Fibroblast of skin of right biceps (primary cell): ENCODE measurements around the gene CMPK1.
"Not testable (repeated sequence)": the region's sequence is repeated elsewhere in the genome, so short reads cannot be mapped to it uniquely, and the experiment has no call there.

Experiments used
- DNase-seq: peaks from one replicate; pipeline ENCODE4 v3.0.0-alpha.2; 2013

The CMPK1 gene, protein sequence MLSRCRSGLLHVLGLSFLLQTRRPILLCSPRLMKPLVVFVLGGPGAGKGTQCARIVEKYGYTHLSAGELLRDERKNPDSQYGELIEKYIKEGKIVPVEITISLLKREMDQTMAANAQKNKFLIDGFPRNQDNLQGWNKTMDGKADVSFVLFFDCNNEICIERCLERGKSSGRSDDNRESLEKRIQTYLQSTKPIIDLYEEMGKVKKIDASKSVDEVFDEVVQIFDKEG

GRCh38 chr1:47333578-47333921 is at the start of gene CMPK1:
CMPK1 (plus strand) TSS chr1:47333790; CDS start chr1:47333946, 156 bp downstream.
- peak; percentile 90 for DNase-seq

- not testable (repeated sequence) for DNase-seq
These were observed 45.5 kb upstream of the CMPK1 start for GRCh38 chr1:47288116-47288515.

GRCh38 chr1:47294863-47295262 is 38.7 kb upstream of the CMPK1 start:
- DNase-seq = not testable (repeated sequence)

DNA sequence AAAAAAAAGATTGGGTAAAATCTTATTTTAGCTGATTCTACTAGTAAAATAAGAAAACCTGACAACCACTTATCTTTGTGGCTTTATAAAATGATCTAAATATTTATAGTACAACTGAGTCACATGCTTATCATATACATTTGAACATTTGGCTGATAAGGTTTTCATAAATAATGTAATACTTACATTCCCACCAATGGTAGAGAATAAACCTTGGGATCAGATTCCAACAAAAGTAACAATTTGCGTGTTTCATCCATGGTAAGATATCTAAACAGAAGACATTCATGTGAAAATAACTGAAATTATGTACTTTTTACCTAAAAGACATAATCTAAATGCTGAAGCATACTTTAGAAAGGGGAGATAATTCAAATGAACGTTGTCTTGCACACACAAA is 38.0 kb upstream of the CMPK1 start:
- no peak for DNase-seq

GRCh38 chr1:47298025-47298699 is 35.4 kb upstream of the CMPK1 start:
- DNase-seq = no peak

DNA sequence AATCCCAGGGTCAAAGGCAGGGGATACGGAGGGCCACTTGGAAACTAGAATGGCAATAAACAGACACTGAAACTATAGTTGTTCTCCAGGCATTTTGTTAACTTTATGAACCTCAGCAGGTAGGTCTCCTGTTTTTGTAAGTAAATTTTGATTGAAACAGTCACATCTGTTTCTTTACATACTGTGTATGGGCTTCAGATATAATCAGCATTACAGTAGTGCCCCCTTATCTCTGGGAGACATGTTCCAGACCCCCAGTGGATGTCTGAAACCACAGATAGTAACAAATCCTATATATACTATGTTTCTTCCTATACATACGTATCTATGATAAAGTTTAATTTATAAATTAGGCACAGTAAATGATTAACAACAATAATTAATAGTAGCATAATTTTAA is 31.1 kb upstream of the CMPK1 start:
- no peak for DNase-seq

DNA sequence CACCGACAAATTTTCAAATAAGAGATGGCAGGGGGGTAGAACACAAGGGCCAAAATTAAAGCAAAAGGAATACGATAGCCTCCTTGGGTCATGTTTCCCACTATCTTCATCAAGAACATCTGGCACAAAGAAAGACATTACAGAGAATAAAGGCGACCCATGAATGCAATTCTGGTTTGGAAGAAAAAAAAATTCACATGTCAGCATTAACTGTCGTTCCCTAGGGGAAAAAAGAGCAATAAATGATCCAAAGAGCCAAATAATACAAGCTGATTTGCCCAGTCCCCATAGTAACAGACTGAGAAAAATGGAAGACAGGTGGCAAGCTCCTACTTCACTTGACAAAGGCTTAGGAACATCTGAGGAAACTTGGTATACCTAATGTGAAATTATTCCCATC is 24.2 kb upstream of the CMPK1 start:
- DNase-seq = no peak

- peak; percentile 99 for DNase-seq
These were observed 19.5 kb upstream of the CMPK1 start, which contains the start of gene STIL for GRCh38 chr1:47313915-47314664. STIL (minus strand) TSS chr1:47314147; CDS start chr1:47310319, 3,828 bp downstream.

DNA sequence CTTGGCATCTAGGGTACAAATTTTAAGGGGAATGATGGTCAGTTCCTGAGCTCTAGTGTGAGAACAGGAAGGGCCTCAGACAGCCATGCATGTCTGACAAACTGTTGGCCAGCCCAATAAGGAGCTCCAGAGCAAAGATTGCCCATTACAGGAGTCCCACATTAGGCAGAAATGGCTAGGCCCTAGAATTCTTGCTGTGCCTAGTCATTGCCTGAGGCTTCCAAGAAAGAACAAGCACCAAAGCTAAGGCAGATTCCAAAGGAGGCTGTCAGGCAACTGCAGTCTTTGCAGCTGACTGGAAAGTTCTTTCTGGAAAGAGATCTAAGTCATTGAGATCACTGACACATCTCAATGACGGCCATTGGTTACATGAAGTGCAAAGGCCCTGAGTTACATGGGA is 15.7 kb upstream of the CMPK1 start:
- peak; percentile 91 for DNase-seq

- DNase-seq = not testable (repeated sequence)
These were observed 13.6 kb upstream of the CMPK1 start for GRCh38 chr1:47319968-47320367.

GRCh38 chr1:47323599-47324031 is 10.0 kb upstream of the CMPK1 start:
- no peak for DNase-seq

DNA sequence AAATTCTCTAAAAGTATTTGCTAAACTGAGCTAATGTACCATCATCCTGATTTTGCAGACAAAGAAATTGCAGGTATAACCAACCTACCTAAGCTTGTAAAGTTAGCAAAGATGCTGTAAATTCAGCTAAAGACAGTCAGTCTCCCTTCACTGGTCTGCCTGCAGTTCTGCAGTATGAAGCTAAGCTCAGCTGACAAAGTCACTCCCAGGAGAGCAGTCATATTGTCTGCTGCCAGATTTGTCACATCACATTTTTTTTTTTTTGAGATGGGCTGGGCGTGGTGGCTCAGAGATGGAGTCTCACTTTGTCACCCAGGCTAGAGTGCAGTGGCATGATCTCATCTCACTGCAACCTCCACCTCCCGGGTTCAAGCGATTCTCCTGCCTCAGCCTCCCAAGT is 8.9 kb upstream of the CMPK1 start:
- no peak for DNase-seq

DNA sequence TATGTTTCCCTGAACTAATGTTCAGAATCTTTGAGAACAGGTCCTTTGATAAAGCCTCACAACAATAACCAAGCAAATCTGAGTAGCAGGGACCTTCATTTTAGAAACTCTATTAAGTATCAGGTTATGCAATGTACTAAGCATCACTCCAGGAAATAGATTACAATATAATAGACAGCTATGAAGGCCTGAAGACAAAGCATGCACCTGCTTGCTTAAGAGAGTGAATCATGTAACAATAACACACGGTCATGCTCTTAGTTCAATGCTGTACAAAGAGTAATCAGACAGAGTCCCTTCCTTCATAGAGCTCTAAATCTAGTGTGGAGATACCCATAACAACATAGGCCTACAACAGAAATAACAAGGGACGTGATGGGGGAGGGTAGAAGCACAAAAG is 8.1 kb upstream of the CMPK1 start:
- no peak for DNase-seq

GRCh38 chr1:47326271-47326670 is 7.3 kb upstream of the CMPK1 start:
- no peak for DNase-seq

DNA sequence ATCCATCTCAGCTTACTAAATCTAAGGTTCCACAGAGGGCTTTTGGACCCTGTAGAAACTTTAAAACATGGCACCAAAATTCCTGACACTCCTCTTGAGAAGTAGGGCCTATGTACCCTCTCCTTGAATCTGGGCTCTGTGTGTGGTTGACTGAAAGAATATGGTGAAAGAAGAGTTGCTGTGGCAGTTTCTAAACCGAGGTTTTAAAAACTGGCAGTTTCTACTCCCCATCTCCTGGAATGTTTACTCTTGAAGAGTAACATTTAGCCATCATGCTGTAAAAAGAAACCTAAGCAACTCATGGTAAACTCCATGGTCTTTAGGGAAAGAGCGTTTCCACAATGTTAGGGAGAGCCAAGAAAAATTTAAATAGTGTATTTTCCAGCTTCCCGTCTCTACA is 4.6 kb upstream of the CMPK1 start:
- no peak for DNase-seq

DNA sequence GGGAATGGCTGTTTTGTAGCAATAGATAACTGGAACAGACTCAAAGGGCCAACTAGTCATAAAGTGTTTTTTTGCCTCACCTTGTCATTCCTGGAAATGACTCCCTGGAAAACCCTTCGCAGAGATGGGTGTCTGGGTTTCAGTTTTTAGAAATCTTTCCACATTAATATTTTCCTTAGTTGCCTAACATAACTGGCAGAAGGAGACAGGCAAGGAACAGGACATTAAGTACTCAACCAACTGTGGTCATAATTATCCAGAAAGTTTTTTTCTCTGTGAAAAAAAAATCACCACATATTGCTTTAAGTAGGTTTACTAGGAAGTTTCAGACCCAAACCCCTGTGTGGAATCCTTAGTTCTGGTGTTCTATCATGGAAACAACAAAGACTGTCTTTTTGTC is 3.4 kb upstream of the CMPK1 start:
- DNase-seq = no peak

GRCh38 chr1:47331875-47332274 is 1.7 kb upstream of the CMPK1 start:
- DNase-seq = no peak

GRCh38 chr1:47332779-47333577 is 612 bp upstream of the CMPK1 start:
- no peak for DNase-seq

- peak; percentile 82 for DNase-seq
These were observed 553 bp downstream of the CMPK1 start for GRCh38 chr1:47333922-47334764.

- DNase-seq = peak; percentile 3
These were observed 1.3 kb downstream of the CMPK1 start for GRCh38 chr1:47334765-47335435.

- no peak for DNase-seq
These were observed 3.8 kb downstream of the CMPK1 start for GRCh38 chr1:47337350-47337749.
